SKM-1 treated with dmso at 0.1 percent for 144 hours (cell line): ENCODE results near the gene CTSK.
"Not testable (repeated sequence)": the region's sequence is repeated elsewhere in the genome, so short reads cannot be mapped to it uniquely, and the experiment has no call there.

Source experiments
- DNase-seq: peaks from one replicate; lab custom pipeline; 2025; ENCODE audit not compliant: unreplicated experiment; lab: John Stamatoyannopoulos, UW

The CTSK gene

DNA sequence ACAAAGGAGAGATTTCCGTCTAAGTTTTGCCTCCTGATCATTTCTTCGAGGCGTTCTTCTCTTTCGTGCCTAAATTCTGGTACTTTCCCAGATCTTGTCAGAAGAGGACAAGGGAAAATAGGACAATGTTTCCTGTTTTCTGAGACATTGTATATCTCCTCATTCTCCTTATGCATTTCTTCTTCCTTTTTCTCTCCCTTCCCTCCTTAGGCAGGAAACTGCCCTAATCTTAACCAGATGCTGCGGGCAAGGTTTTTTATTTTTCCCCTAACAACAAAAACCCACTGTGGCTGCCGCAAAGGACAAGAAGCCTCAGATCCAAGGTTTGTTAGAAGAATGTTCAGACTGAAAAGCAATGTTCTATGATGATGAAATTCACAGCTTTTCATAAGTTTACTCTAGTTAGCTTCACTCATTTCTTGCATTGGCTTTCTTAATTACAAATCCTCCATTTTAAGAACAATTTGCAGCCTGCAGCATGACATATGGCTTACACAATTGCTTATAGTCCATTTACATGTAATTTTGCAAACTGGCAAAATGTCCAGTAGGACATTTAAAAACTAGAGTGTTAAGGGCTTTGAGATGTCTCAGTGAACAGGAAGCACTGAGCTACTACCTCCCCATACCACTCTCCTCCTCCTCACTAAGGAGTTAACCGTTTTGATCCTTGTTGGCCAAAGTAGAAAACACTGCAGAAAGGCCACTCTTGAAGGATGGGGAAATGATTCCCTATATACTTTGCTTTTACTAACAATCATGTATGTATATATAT lies 624 bp downstream of the CTSK start:
- DNase-seq = no peak

- DNase-seq = no peak
Measured at GRCh38 chr1:150805899-150806298, 2.2 kb downstream of the CTSK start.

DNA sequence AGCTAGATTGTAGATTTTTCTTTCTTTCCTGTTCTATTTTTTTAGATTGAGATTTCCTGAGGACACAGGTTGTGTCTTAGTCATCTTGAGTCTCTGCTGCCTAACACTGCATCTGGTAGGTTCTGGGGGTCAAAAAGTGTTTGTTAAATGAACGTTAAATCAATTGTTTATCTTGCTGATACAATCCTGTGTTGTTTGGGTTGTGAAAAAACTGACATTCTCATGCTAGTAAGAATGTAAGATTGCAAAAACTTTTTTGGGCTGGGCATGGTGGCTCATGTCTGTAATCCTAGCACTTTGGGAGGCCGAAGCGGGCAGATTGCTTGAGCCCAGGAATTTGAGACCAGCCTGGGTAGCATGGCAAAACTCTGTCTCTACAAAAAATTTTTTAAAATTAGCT lies 3.4 kb downstream of the CTSK start:
- DNase-seq = no peak

DNA sequence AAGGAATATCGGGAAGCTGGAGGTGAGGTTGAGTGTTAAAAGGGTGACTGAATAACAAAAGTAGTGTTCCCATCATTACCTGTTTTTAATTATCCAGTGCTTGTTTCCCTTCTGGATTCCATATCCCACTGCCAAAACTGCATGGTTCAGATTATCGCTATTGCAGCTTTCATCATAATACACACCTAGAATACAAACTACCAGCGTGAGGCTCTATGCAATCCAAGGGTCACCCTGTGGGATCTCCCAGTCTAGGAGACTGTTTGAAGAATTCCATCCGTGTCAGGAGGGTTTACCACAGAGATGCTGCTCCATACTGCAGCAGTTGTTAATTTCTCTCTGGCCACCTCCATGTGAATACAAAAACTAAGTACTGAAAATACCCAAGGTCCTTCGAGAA lies 9.0 kb downstream of the CTSK start:
- DNase-seq = no peak

DNA sequence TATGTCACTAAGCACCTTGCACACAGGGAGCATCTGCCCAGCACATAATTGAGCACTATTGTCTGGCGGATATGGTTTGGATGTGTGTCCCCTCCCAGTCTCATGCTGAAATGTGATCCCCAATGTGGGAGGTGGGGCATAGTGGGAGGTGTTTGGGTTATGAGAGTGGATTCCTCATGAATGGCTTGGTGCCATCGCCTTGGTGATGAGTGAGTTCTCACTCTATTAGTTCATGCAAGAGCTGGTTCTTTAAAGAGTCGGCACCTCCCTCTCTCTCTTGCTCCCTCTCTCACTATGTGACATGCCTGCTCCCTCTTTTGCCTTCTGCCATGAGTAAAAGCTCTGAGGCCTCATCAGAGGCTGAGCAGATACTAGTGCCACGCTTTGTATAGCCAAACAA lies 9.5 kb downstream of the CTSK start:
- DNase-seq = no peak

GRCh38 chr1:150796374-150796773 lies 11.7 kb downstream of the CTSK start:
- no peak for DNase-seq

GRCh38 chr1:150793778-150794177 lies 14.3 kb downstream of the CTSK start:
- DNase-seq = not testable (repeated sequence)

GRCh38 chr1:150793221-150793620 lies 14.8 kb downstream of the CTSK start:
- DNase-seq = peak; percentile 21

GRCh38 chr1:150791585-150791984 lies 16.5 kb downstream of the CTSK start:
- peak; percentile 68 for DNase-seq

GRCh38 chr1:150789396-150789795 lies 18.7 kb downstream of the CTSK start:
- DNase-seq = no peak

- DNase-seq = no peak
Measured at GRCh38 chr1:150788946-150789345, 19.1 kb downstream of the CTSK start.

DNA sequence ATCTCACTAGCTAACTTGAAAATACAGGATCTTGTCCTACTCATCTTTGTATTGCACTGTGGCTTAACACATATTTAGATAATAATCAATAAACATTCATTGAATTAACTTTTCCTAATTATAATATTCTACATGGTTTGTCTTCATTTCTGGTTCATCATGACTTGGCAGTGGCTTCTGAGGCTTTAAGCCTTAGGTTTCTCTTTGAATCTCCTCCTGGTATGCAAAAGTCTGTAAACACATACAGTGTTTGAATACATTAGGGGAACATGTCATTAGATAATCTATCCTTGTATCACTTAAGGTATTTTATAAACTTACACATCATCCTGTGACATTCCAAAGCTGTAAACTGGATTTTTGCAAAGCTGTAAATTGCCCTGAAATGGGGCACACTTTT lies 20.6 kb downstream of the CTSK start:
- DNase-seq = no peak

- DNase-seq = no peak
Measured at GRCh38 chr1:150780510-150780909, 27.6 kb downstream of the CTSK start.

DNA sequence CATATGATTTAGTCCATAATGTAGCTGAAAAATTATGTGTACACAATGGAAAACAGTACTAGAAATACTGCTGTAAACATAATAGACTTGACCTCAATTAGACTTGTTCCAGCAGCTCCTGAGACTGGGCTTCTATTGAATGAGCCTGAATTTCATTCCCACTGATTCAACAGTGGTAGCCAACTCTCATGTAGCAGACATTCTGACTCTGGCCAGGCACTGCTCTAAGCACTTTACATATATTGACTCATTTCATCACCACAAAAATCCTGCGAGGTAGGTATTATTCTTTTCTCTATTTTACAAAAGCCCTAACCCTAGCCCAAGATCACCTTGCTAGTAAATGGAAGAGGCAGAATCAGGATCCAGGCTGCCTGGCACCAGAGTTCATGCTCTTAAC lies 29.7 kb downstream of the CTSK start:
- DNase-seq = no peak

GRCh38 chr1:150777544-150777943 lies 30.5 kb downstream of the CTSK start:
- DNase-seq = peak; percentile 82

DNA sequence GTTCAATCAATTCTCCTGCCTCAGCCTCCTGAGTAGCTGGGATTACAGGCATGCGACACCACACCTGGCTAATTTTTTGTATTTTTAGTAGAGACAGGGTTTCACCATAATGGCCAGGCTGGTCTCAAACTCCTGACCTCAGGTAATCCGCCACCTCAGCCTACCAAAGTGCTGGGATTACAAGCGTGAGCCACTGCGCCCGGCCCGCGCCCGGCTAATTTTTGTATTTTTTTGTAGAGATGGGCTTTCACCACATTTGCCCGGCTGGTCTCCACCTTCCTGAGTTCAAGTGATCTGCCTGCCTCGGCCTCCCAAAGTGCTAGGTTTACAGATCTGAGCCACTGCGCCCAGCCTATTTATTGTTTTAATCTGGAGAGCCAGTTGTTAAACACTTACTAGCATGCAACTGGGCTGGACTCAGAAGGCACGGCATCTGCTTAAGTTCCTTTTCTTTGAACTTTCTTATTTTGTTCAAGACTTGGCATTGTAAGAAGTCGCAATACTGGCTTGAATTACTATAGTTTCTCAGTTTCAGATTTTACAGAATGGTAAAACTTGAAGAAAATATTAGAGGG lies 32.0 kb downstream of the CTSK start:
- not testable (repeated sequence) for DNase-seq

DNA sequence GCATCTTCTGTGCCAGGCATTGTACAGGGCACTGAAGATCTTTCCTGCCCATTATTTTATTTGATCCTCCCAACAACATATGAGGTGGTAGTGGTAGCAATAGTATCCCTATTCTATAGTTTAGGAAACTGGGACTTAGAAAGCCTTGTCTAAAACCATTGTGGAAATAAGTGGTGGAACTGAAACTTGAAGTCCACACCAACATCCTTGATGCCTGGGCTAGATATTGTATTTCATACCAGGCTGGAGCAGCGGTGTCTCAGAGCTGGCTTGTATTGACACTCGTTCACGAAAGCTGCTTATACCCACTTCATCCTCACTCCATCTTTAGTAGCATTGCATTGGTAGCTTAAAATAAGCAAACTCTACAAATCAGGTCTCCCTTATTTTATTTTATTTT lies 32.8 kb downstream of the CTSK start:
- DNase-seq = no peak

DNA sequence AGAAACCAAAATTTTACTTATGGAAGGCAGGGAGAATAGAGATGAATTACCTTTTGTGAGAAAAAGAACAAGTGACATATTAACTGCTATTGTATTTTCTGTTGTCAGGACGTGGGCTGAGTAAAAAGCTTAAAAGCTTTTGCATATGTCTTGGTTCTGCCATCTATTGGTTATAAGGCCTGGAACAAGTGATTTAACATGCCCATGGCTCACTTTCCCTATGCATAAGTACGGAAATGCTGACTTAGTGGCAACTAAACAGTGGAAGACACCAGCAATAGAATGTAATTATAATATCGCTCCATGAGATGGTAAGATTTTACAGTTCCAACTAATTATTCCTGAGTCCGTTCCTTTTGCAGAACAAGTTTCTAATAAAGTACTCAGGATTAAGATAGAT lies 35.7 kb downstream of the CTSK start:
- DNase-seq = no peak

DNA sequence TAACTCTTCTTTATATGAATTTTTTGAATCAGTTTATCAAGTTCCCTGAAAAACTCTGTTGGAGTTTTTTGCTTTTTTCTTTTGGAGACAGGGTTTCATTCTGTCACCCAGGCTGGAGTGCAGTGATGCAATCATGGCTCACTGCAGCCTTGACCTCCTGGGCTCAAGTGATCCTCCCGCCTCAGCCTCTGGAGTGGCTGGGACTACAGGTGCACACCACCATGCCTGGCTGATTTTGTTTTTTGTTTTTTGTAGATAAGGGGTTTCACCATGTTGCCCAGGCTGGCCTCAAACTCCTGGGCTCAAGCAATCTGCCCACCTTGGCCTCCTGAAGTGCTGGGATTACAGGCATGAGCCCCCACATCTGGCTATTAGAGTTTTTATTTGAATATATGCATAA lies 40.4 kb downstream of the CTSK start:
- not testable (repeated sequence) for DNase-seq

GRCh38 chr1:150765977-150766301 lies 42.1 kb downstream of the CTSK start:
- DNase-seq = not testable (repeated sequence)

- peak; percentile 97 for DNase-seq
Measured at GRCh38 chr1:150765296-150765976, 42.6 kb downstream of the CTSK start, which contains the start of gene CTSS. TSS of gene CTSS (minus strand) at chr1:150765778. CDS start at chr1:150764763, 1,015 bp downstream.

DNA sequence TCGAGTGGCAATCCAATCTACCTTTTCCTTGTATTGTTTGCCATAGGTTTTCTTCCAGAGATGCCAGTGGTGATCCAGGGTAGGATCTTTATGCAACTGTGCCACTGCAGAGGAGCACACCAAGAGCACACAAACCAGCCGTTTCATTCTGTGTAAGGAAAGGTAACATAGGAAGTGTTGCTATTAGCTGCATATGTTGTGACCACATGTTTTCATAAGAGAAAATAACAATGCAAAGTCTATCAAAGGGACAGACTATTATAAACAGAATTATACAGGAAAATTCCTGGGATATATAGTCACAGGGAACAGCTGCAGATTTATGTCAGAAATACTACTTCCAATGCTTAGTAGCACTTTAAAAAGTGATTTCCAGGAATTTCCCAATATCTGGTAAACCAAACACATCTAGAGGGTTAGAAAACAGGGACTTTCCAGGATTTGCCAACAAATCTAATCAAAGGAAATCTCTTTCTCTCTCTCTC lies 43.4 kb downstream of the CTSK start:
- no peak for DNase-seq
